SJSA1 (cell line): ENCODE measurements around the gene CAMK2A. TPM values are rescaled to one million over a fixed set of nuclear protein-coding genes. Genes with fewer than 3 reads are reported as not detected.

Experiments
- DNase-seq, 2 experiments: peaks; one replicate each; pipeline ENCODE4 v3.0.0-alpha.2; 2015 to 2020; ENCODE audit warnings: low spot score in 2 of 2, low read depth in 1 of 2
- H3K27ac ChIP-seq: fragments of 250-450 bp; sonication (Bioruptor Pico); 2 replicates; pipeline ENCODE4 v1.5.1; 2020; ENCODE audit warnings: mild to moderate bottlenecking, moderate library complexity
- H3K27me3 ChIP-seq: fragments of 250-450 bp; sonication (Bioruptor Pico); replicated peaks from 2 replicates; pipeline ENCODE4 v1.5.1; 2020; ENCODE audit warnings: mild to moderate bottlenecking, moderate library complexity
- H3K36me3 ChIP-seq: fragments of 250-450 bp; sonication (Bioruptor Pico); 2 replicates; pipeline ENCODE4 v1.5.1; 2020; ENCODE audit warnings: mild to moderate bottlenecking
- H3K4me1 ChIP-seq: fragments of 250-450 bp; sonication (Bioruptor Pico); replicated peaks from 2 replicates; pipeline ENCODE4 v1.6.1; 2021; ENCODE audit warnings: mild to moderate bottlenecking
- H3K4me3 ChIP-seq: fragments of 250-450 bp; sonication (Bioruptor Pico); 2 replicates; pipeline ENCODE4 v1.5.1; 2020; ENCODE audit warnings: mild to moderate bottlenecking
- H3K9me3 ChIP-seq: fragments of 250-450 bp; sonication (Bioruptor Pico); replicated peaks from 2 replicates; pipeline ENCODE4 v1.5.1; 2020; ENCODE audit warnings: mild to moderate bottlenecking
- total RNA-seq: library from RNA; depleted of rRNA; stranded (reverse); fragments of >200 nt; shearing (Covaris generic); gene quantifications from 2 replicates; pipeline ENCODE4 v1.2.3, GENCODE V29; 2014; rRNA removed

Gene CAMK2A
- total RNA-seq, 1 experiment from 2014 or later, result not detected

- H3K9me3 ChIP-seq, result no peaks in the 10 kb centered on the region
- H3K27me3 ChIP-seq, result no peaks in the 10 kb centered on the region
- H3K4me1 ChIP-seq, result peaks cover 41% of the 10 kb centered on the region
- H3K36me3 ChIP-seq, result no peaks in the 10 kb centered on the region
- DNase-seq, result no peak
- H3K27ac ChIP-seq, result no peak overlapping the region
- H3K4me3 ChIP-seq, result no peak overlapping the region
Measured at GRCh38 chr5:150172556-150172955, 117.0 kb downstream of the CAMK2A start.

- no peak for DNase-seq
- Histone ChIP-seq H3K36me3 (no peaks in the 10 kb centered on the region), H3K4me1 (peaks cover 37% of the 10 kb centered on the region), H3K27me3 (no peaks in the 10 kb centered on the region), H3K4me3 (no peak overlapping the region), H3K9me3 (no peaks in the 10 kb centered on the region), H3K27ac (no peak overlapping the region)
Measured at GRCh38 chr5:150172145-150172544, 117.4 kb downstream of the CAMK2A start.

Other genes starting within 250 kb of the CAMK2A start
- gene CSF1R, start 203.2 kb downstream of the CAMK2A start, total RNA-seq, result 1.2 TPM in 1 of 2 replicates, not detected in the other
- 98.6 and 113 TPM in 2 replicates for gene PDGFRB, start 133.9 kb downstream of the CAMK2A start, total RNA-seq
- 0.19 and 1.8 TPM in 2 replicates for gene CDX1, start 123.0 kb downstream of the CAMK2A start, total RNA-seq
- gene SLC6A7, start 99.7 kb downstream of the CAMK2A start, total RNA-seq, result not detected in 2 replicates
- gene ARSI, start 13.1 kb upstream of the CAMK2A start, total RNA-seq, result 0.21 TPM in 1 of 2 replicates, not detected in the other
- 58.8 and 67.2 TPM in 2 replicates for gene TCOF1, start 67.9 kb upstream of the CAMK2A start, total RNA-seq
- gene CD74, start 123.1 kb upstream of the CAMK2A start, total RNA-seq, result not detected in 2 replicates
- 2,445 and 3,427 TPM in 2 replicates for gene RPS14, start 160.0 kb upstream of the CAMK2A start, total RNA-seq
- gene NDST1, start 218.4 kb upstream of the CAMK2A start, total RNA-seq, result 65.0 and 87.8 TPM in 2 replicates